GM13977 (cell line): ENCODE measurements around the gene EFCAB11.

Source experiments
- DNase-seq: peaks from one replicate; pipeline ENCODE4 v3.0.0; 2012; ENCODE audit warnings: low spot score
- CTCF ChIP-seq: IDR thresholded peaks from 2 replicates; pipeline ENCODE4 v1.5.1; 2012; ENCODE audit warnings: mild to moderate bottlenecking, control low read depth; ENCODE audit not compliant: insufficient read depth; ENCODE audit errors: extremely low read depth, missing control alignments
- in situ Hi-C: fragments of 300-500 bp; cut with MboI; formaldehyde crosslinking; loops from one replicate; pipeline ENCODE4 v1.12.0; 2022; ENCODE audit warnings: low sequenced_read_pairs, low pct_unique_long_range_greater_than_20kb, mixed read lengths, inconsistent platforms; ENCODE audit not compliant: unreplicated experiment

The EFCAB11 gene

GRCh38 chr14:89807892-89808291 lies 146.6 kb downstream of the EFCAB11 start:
- DNase-seq = no peak
- in situ Hi-C loops = no loop called here
- TF ChIP-seq CTCF = no peak

GRCh38 chr14:89807151-89807550 lies 147.4 kb downstream of the EFCAB11 start:
- in situ Hi-C loops = no loop called here
- no peak for DNase-seq
- no peak for TF ChIP-seq CTCF

- DNase-seq = no peak
- in situ Hi-C loops = no loop called here
- TF ChIP-seq CTCF = no peak
Measured at GRCh38 chr14:89806451-89806850, 148.1 kb downstream of the EFCAB11 start.

- DNase-seq = no peak
- in situ Hi-C loops = no loop called here
- no peak for TF ChIP-seq CTCF
Measured at GRCh38 chr14:89805501-89805900, 149.0 kb downstream of the EFCAB11 start.

- no peak for DNase-seq
- in situ Hi-C loops = no loop called here
- no peak for TF ChIP-seq CTCF
Measured at GRCh38 chr14:89803542-89803941, 151.0 kb downstream of the EFCAB11 start.

GRCh38 chr14:89801136-89801535 lies 153.4 kb downstream of the EFCAB11 start:
- TF ChIP-seq CTCF = no peak
- no peak for DNase-seq
- in situ Hi-C loops = no loop called here

GRCh38 chr14:89798212-89798773 lies 156.2 kb downstream of the EFCAB11 start:
- DNase-seq = no peak
- TF ChIP-seq CTCF = no peak
- in situ Hi-C loops = no loop called here
